ENCODE results near the gene AGPAT2. TPM values are rescaled to one million over a fixed set of nuclear protein-coding genes. Genes with fewer than 3 reads are reported as not detected.

Gene AGPAT2
- total RNA-seq, 1 experiment from 2014 or later, result 40.2 TPM

- TF ChIP-seq ARID4B (CRISPR knock-in tag; IDR thresholded peaks at IDR 0.05; ENCODE audit: borderline replicate concordance), result no peak
- TF ChIP-seq ZNF671 (CRISPR knock-in tag; IDR thresholded peaks at IDR 0.05), result no peak
- TF ChIP-seq HMGXB4 (CRISPR knock-in tag; IDR thresholded peaks at IDR 0.05), result 0 out of 2 replicates have a peak, but pooled peaks have one; percentile 18
- TF ChIP-seq ZBTB21 (CRISPR knock-in tag; IDR thresholded peaks at IDR 0.05; ENCODE audit: borderline replicate concordance), result no peak
- no peak for TF ChIP-seq ZSCAN18 (CRISPR knock-in tag; IDR thresholded peaks at IDR 0.05)
- no peak for TF ChIP-seq MXD4 (CRISPR knock-in tag; IDR thresholded peaks at IDR 0.05; ENCODE audit: borderline replicate concordance)
- TF ChIP-seq NFYB (CRISPR knock-in tag; conservative IDR thresholded peaks at IDR 0.05; ENCODE audit: low read depth), result no peak
- no peak for TF ChIP-seq SP1 (CRISPR knock-in tag; conservative IDR thresholded peaks at IDR 0.05)
- TF ChIP-seq ZNF416 (CRISPR knock-in tag; IDR thresholded peaks at IDR 0.05), result no peak
- no peak for TF ChIP-seq CDX4 (CRISPR knock-in tag; IDR thresholded peaks at IDR 0.05; ENCODE audit: borderline replicate concordance)
- TF ChIP-seq GABPB1 (CRISPR knock-in tag; IDR thresholded peaks at IDR 0.05), result no peak
- TF ChIP-seq NR3C1 (CRISPR knock-in tag; conservative IDR thresholded peaks at IDR 0.05; ENCODE audit: low read depth), result no peak
- TF ChIP-seq USF2 (CRISPR knock-in tag; IDR thresholded peaks at IDR 0.05), result peak; percentile 67; the same call in 1 of the 2 replicates
- no peak for TF ChIP-seq ZNF281 (CRISPR knock-in tag; IDR thresholded peaks at IDR 0.05)
- TF ChIP-seq PRRX2 (CRISPR knock-in tag; IDR thresholded peaks at IDR 0.05), result no peak
- peak; percentile 69; the same call in 1 of the 2 replicates for TF ChIP-seq ZNF423 (CRISPR knock-in tag; IDR thresholded peaks at IDR 0.05)
Observed at GRCh38 chr9:136644343-136644592, 43.0 kb downstream of the AGPAT2 start (continued).

Measured in WTC11 (cell line).